Right kidney (tissue), 1 donor: Measurements from ENCODE around the gene KIF17.

Source experiments
- DNase-seq: peaks from one replicate; pipeline ENCODE4 v3.0.0-alpha.2; 2016

Gene KIF17

DNA sequence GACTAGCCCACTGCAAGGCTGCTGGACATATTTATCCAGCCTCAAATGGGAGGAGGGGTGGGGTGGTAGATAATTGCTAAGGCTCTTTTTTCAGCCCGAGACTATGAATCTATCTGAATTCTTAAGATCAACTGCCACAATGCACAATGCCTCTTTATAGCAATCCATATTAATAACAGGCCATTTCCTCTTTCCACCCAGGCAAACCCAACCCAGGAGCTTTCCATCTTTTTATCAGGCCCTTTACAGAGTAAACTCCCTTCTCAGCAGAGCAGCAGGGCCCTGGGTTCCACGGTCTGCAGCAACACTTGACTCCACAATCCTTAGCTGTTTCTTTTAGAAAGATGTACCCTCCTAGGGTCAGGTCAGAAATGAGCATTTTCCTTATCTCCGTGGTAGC lies 57.4 kb downstream of the KIF17 start:
- no peak for DNase-seq

- DNase-seq = no peak
Measured at GRCh38 chr1:20658166-20658915, 59.5 kb downstream of the KIF17 start.

DNA sequence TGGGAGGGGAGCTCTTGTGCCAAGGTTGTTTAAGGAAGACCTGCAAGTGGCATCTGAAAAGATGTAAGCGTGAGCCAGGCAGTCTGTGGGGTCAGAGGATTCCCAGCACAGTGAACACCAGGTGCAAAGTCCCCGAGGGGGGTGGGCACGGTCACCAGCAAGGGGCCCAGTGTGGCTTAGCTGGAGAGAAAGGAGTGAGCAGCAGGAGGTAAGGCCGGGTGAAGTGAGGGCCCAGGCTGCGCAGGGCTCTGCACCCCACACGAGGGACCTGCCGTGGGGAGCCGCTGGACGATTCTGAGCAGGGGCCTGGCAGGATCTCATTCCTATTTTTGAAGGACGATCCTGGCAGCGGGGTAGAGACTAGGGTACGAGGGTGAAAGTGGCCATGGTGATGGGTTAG lies 60.8 kb downstream of the KIF17 start:
- DNase-seq = no peak

- DNase-seq = no peak
Measured at GRCh38 chr1:20654104-20654690, 63.6 kb downstream of the KIF17 start.

DNA sequence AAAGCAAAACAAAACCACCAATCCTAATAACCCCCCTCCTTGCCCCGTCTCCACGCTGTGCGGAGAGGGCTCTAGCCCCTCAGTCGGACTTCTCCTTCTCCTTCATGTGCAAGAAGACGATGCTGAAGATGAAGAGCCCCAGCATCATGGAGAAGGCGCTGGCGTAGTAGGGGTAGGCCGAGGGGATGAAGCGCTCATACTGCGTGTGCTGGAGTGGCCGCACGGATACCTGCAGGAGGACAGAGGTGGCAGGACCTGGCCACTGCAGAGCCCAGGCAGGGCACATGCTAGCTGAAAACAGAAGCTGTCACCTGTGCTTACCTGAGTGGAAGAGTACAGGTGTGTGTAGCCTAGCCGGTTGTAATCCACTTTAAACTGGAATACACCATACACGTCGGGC lies 65.5 kb downstream of the KIF17 start:
- DNase-seq = no peak

DNA sequence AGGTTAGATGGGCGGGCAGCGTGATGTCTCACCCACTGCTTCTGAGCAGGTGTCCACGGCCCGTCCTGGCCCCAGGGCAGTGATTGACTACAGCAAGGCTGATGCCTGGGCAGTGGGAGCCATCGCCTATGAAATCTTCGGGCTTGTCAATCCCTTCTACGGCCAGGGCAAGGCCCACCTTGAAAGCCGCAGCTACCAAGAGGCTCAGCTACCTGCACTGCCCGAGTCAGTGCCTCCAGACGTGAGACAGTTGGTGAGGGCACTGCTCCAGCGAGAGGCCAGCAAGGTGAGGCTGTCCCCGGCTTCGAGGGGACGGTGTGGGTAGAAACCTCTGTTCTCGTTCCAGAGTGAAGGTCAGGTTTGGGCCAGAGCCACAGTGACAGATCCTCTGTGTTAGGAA lies 68.9 kb downstream of the KIF17 start:
- no peak for DNase-seq

DNA sequence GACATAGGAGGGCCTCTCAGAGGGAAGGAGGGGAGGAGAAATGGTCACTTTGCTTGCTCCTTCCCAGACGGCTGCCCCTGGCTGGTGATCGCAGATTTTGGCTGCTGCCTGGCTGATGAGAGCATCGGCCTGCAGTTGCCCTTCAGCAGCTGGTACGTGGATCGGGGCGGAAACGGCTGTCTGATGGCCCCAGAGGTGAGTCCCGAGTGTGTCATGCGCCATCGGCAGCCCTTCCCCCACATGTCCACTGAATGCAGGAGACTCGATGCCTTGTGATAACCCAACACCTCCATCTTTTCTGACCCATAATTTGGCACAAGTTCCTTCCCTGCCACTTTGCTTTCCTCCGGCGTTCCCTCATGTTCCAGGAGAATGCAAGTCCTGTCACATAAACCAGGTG lies 69.4 kb downstream of the KIF17 start:
- DNase-seq = no peak

DNA sequence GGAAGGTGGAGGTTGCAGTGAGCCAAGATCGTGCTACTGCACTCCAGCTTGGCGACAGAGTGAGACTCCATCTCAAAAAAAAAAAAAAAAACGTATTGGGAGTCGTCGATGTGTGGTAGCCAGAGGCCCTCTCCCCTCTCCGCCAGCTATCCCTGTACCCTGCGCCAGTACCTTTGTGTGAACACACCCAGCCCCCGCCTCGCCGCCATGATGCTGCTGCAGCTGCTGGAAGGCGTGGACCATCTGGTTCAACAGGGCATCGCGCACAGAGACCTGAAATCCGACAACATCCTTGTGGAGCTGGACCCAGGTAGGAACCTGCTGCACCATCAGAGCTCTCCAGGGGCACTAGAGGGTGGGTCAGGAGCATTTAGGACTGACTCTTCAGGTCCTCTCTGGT lies 72.4 kb downstream of the KIF17 start:
- no peak for DNase-seq

DNA sequence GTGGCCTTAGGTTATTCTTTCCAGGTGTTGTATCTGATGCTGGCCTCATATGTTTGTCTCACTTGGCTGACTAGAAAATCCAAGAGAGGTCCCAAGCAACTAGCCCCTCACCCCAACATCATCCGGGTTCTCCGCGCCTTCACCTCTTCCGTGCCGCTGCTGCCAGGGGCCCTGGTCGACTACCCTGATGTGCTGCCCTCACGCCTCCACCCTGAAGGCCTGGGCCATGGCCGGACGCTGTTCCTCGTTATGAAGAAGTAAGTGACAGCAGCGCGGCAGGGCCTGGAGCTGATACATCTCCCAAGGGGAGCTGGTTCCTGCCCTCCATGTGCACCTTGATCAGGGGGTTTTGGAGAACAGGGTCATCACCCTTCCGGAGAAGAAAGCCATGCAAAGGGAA lies 73.4 kb downstream of the KIF17 start:
- DNase-seq = no peak

DNA sequence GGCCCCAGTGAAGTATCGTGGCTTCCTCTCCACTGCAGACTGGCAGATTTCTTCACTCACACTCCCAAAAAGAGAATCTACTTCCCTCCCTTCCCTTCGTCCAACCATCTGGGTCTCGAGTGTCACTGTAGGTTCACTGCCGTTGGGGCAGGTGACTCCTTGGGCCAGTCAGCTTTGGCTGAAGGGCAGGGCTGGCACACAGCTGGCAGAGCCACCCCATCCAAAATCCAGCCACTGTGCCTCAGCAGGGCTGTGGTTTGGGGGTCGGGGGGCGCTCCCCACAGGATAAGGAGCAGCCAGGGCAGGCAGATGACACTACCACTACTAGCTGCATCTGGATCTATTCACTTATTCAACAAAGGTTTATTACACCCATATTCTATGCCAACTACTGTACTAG lies 74.7 kb downstream of the KIF17 start:
- no peak for DNase-seq

GRCh38 chr1:20641975-20642374 lies 75.8 kb downstream of the KIF17 start:
- DNase-seq = no peak

GRCh38 chr1:20640183-20640597 lies 77.6 kb downstream of the KIF17 start:
- DNase-seq = peak; percentile 33

- no peak for DNase-seq
Measured at GRCh38 chr1:20636785-20637347, 80.9 kb downstream of the KIF17 start.

DNA sequence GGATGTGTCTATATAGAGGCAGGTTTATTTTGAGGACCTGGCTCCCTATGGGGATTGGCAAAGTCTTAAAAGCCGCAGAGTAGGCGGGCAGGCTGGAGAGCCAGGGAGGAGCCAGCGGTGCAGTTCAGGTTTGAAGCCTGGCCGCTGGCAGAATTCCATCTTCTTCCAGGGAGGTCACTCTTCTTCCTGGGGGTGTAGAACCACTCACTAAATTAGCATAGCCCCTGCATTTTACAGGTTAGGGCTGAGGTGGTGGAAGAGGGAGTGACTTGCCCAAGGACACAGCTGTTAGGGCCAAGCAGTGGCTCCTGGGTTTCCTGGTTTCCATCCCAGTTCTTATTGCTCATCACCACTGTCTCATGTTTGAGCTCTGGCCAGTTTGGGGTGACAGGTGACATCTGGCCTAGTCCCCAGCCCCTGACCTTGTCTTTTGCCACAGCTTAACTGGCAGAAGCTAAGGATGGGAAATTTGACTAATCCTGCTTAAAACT lies 83.2 kb downstream of the KIF17 start:
- DNase-seq = no peak

- DNase-seq = no peak
Measured at GRCh38 chr1:20634065-20634593, 83.7 kb downstream of the KIF17 start.

DNA sequence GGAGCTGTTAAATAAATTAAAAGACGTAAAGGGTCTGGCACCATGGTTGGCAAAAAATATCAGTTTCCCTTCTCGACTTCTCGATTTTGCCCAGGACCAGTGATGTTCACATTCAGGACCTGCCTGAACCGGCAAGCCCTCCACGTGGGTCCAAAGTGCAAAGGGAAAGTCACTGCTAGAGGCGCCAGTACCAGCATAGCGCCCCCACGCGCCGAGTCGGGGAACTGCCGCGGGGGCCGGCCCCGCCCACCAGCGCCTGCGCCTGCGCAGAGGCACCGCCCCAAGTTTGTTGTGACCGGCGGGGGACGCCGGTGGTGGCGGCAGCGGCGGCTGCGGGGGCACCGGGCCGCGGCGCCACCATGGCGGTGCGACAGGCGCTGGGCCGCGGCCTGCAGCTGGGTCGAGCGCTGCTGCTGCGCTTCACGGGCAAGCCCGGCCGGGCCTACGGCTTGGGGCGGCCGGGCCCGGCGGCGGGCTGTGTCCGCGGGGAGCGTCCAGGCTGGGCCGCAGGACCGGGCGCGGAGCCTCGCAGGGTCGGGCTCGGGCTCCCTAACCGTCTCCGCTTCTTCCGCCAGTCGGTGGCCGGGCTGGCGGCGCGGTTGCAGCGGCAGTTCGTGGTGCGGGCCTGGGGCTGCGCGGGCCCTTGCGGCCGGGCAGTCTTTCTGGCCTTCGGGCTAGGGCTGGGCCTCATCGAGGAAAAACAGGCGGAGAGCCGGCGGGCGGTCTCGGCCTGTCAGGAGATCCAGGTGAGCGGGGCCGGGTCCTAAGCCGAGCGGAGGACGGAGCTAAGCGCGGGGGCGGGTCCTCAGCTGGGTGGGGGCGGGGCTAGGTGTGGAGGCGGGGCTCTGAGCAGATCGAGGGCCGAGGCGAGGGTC lies 84.4 kb downstream of the KIF17 start, which contains the start of gene PINK1:
Gene PINK1 (plus strand): TSS at position 269 of the 875 bp plus-strand sequence. CDS start 91 bp downstream, at position 360.
- DNase-seq = peak; percentile 91

- DNase-seq = no peak
Measured at GRCh38 chr1:20632386-20632785, 85.4 kb downstream of the KIF17 start.

- DNase-seq = no peak
Measured at GRCh38 chr1:20630729-20631128, 87.1 kb downstream of the KIF17 start.

- no peak for DNase-seq
Measured at GRCh38 chr1:20626524-20626923, 91.3 kb downstream of the KIF17 start.

- no peak for DNase-seq
Measured at GRCh38 chr1:20626098-20626427, 91.7 kb downstream of the KIF17 start.

GRCh38 chr1:20625176-20626097 lies 92.4 kb downstream of the KIF17 start:
- no peak for DNase-seq
